Measurements from ENCODE around the gene PHF14.

DNA sequence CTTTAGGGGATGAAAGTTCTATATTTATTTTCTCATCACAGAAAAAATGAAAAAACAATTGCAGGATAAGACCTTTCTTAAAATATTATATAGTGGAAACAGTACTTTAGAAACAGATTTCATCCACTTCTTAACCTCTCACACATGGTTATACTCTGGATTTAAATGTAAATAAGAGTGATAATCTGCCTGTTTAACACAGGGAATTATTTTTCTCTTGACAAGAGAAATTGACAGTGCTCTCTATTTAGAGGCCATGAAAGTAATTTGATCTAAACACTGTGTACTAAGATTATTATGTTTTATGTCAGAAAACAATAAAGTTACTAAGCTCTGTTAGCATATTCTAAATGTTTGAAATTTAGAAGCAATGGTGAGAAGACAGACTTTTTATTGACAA is 88.4 kb downstream of the PHF14 start:
- TF ChIP-seq EZH2 (IDR thresholded peaks at IDR 0.05; ENCODE audit: insufficient read depth, poor library complexity, severe bottlenecking) (no peak), EZH2phosphoT487 (IDR thresholded peaks at IDR 0.05; ENCODE audit: insufficient read depth, low read depth) (no peak)

Data from GM23248 (cell line).